Stimulated activated CD8-positive, alpha-beta memory T cell treated with anti-CD3 and anti-CD28 coated beads, Interleukin-4, amount 100 ng/mL, for 48 hours (primary cell): ENCODE measurements around the gene PSMD8.
"Not testable (repeated sequence)": the region's sequence is repeated elsewhere in the genome, so short reads cannot be mapped to it uniquely, and the experiment has no call there.

Experiments
- DNase-seq: peaks from one replicate; pipeline ENCODE4 v3.0.0-alpha.2; 2020

The PSMD8 gene

GRCh38 chr19:38374332-38375097 lies at the start of gene PSMD8:
Gene PSMD8, plus strand, starts transcription at chr19:38374571. Its CDS starts 31 bp downstream, at chr19:38374602.
- DNase-seq, result peak; percentile 98

GRCh38 chr19:38326591-38326990 lies 47.8 kb upstream of the PSMD8 start:
- DNase-seq, result no peak

- DNase-seq, result no peak
Observed at GRCh38 chr19:38329651-38330050, 44.7 kb upstream of the PSMD8 start.

GRCh38 chr19:38331728-38332127 lies 42.6 kb upstream of the PSMD8 start:
- DNase-seq, result no peak

GRCh38 chr19:38333245-38333644 lies 41.1 kb upstream of the PSMD8 start:
- DNase-seq, result no peak

GRCh38 chr19:38335949-38336637 lies 38.3 kb upstream of the PSMD8 start:
- DNase-seq, result peak; percentile 96

- peak; percentile 98 for DNase-seq
Observed at GRCh38 chr19:38336638-38337359, 37.6 kb upstream of the PSMD8 start.

- no peak for DNase-seq
Observed at GRCh38 chr19:38337360-38337653, 37.1 kb upstream of the PSMD8 start.

GRCh38 chr19:38339011-38339410 lies 35.4 kb upstream of the PSMD8 start:
- DNase-seq, result not testable (repeated sequence)

GRCh38 chr19:38340927-38341326 lies 33.4 kb upstream of the PSMD8 start:
- DNase-seq, result no peak

GRCh38 chr19:38346837-38347236 lies 27.5 kb upstream of the PSMD8 start:
- no peak for DNase-seq

GRCh38 chr19:38350883-38351282 lies 23.5 kb upstream of the PSMD8 start:
- DNase-seq, result no peak

GRCh38 chr19:38351865-38352395 lies 22.4 kb upstream of the PSMD8 start:
- no peak for DNase-seq

- no peak for DNase-seq
Observed at GRCh38 chr19:38352611-38353010, 21.8 kb upstream of the PSMD8 start.

GRCh38 chr19:38355728-38356725 lies 18.3 kb upstream of the PSMD8 start:
- no peak for DNase-seq

GRCh38 chr19:38358071-38358470 lies 16.3 kb upstream of the PSMD8 start:
- DNase-seq, result no peak

GRCh38 chr19:38359242-38360021 lies 14.9 kb upstream of the PSMD8 start:
- DNase-seq, result no peak

GRCh38 chr19:38360351-38360750 lies 14.0 kb upstream of the PSMD8 start:
- no peak for DNase-seq

GRCh38 chr19:38360839-38361631 lies 13.3 kb upstream of the PSMD8 start:
- no peak for DNase-seq

GRCh38 chr19:38361633-38362075 lies 12.7 kb upstream of the PSMD8 start:
- DNase-seq, result peak; percentile 83
